Bronchial epithelial cell (primary cell): ENCODE results near the gene SH3RF2. TPM values are rescaled to one million over a fixed set of nuclear protein-coding genes. Genes with fewer than 3 reads are reported as not detected.
"Not testable (repeated sequence)": the region's sequence is repeated elsewhere in the genome, so short reads cannot be mapped to it uniquely, and the experiment has no call there.

Experiments used
- DNase-seq: peaks from one replicate; pipeline ENCODE4 v3.0.0-alpha.2; 2010; ENCODE audit warnings: low read depth
- FAIRE-seq: peaks from 2 replicates; lab custom pipeline; 2011; peaks lifted over from hg19 to GRCh38; lab: Jason Lieb, UNC
- H3K27me3 ChIP-seq: 2 replicates; pipeline ENCODE4 v1.5.1; 2011; ENCODE audit warnings: low read length; ENCODE audit not compliant: control insufficient read depth, insufficient read depth
- H3K36me3 ChIP-seq: 2 replicates; pipeline ENCODE4 v1.5.1; 2011; ENCODE audit warnings: low read length; ENCODE audit not compliant: control insufficient read depth, insufficient read depth
- H3K4me3 ChIP-seq: 2 replicates; pipeline ENCODE4 v1.5.1; 2011; ENCODE audit warnings: mild to moderate bottlenecking, low read depth, low read length, control low read depth
- CTCF ChIP-seq: IDR thresholded peaks from 2 replicates; pipeline ENCODE4 v1.5.1; 2011; ENCODE audit warnings: mild to moderate bottlenecking, moderate library complexity, low read length, control low read depth, inconsistent platforms; ENCODE audit not compliant: insufficient read depth, severe bottlenecking
- total RNA-seq: library from RNA; depleted of rRNA; stranded (reverse); fragments of >200 nt; gene quantifications from 2 replicates; pipeline ENCODE4 v1.2.1, GENCODE V29; 2014

Gene SH3RF2
- total RNA-seq, 1 donor from 2014 or later = 3.7 TPM

- H3K36me3 ChIP-seq = peaks cover 10% of the 10 kb centered on the region
- TF ChIP-seq CTCF = no peak
- no peaks in the 10 kb centered on the region for H3K27me3 ChIP-seq
- FAIRE-seq (no peak), DNase-seq (no peak)
- H3K4me3 ChIP-seq = no peak overlapping the region
Observed at GRCh38 chr5:146005264-146005663, 68.9 kb downstream of the SH3RF2 start.

GRCh38 chr5:146005723-146006122, 69.3 kb downstream of the SH3RF2 start:
- no peak for FAIRE-seq
- no peaks in the 10 kb centered on the region for H3K27me3 ChIP-seq
- no peak for TF ChIP-seq CTCF
- H3K4me3 ChIP-seq = no peak overlapping the region
- peaks cover 9% of the 10 kb centered on the region for H3K36me3 ChIP-seq
- DNase-seq = no peak

- no peak overlapping the region for H3K4me3 ChIP-seq
- H3K36me3 ChIP-seq = peaks cover 8% of the 10 kb centered on the region
- DNase-seq (no peak), FAIRE-seq (peak; percentile 50)
- no peaks in the 10 kb centered on the region for H3K27me3 ChIP-seq
- no peak for TF ChIP-seq CTCF
Observed at GRCh38 chr5:146006470-146007190, 70.3 kb downstream of the SH3RF2 start.

- Histone ChIP-seq H3K27me3 (no peaks in the 10 kb centered on the region), H3K36me3 (peaks cover 8% of the 10 kb centered on the region), H3K4me3 (no peak overlapping the region)
- FAIRE-seq (no peak), DNase-seq (no peak)
- no peak for TF ChIP-seq CTCF
Observed at GRCh38 chr5:146007270-146007669, 70.9 kb downstream of the SH3RF2 start.

- TF ChIP-seq CTCF = no peak
- H3K36me3 ChIP-seq = peaks cover 6% of the 10 kb centered on the region
- no peak overlapping the region for H3K4me3 ChIP-seq
- no peak for DNase-seq
- H3K27me3 ChIP-seq = no peaks in the 10 kb centered on the region
- FAIRE-seq = no peak
Observed at GRCh38 chr5:146007989-146008388, 71.6 kb downstream of the SH3RF2 start.

- Histone ChIP-seq H3K36me3 (peaks cover 8% of the 10 kb centered on the region), H3K4me3 (no peak overlapping the region), H3K27me3 (no peaks in the 10 kb centered on the region)
- no peak for DNase-seq
- no peak for FAIRE-seq
- no peak for TF ChIP-seq CTCF
Observed at GRCh38 chr5:146009020-146009419, 72.6 kb downstream of the SH3RF2 start.

GRCh38 chr5:146010447-146010846, 74.1 kb downstream of the SH3RF2 start:
- H3K4me3 ChIP-seq, FAIRE-seq, H3K36me3 ChIP-seq, H3K27me3 ChIP-seq, DNase-seq: not testable (repeated sequence)
